Spleen (tissue), 7 donors: ENCODE data around the gene SORL1.

ENCODE experiments used
- CTCF ChIP-seq, 11 experiments: fragments of 200-600 bp in 7 of 11; fragments of 450-650 bp in 4 of 11; sonication (generic) in 4 of 11; IDR thresholded peaks in 8 of 11; conservative IDR thresholded peaks in 3 of 11; 1 replicate in 7 of 11; 2 replicates in 4 of 11; pipeline versions ENCODE4 v1.4.0 to v1.8.0; 2016 to 2021; ENCODE audit warnings: antibody characterized with exemption in 11 of 11, inconsistent platforms in 4 of 11, mild to moderate bottlenecking in 1 of 11
- POLR2A ChIP-seq, 3 donors: fragments of 450-650 bp; IDR thresholded peaks; one replicate each; pipeline ENCODE4 v1.5.1; 2017; ENCODE audit warnings: antibody characterized with exemption in 3 of 3, mild to moderate bottlenecking in 1 of 3
- donor health status: DM: no; HTN: no; CAD: no; lungs with moderate emphysema.
- donor health status: DM: no; HTN: no; CAD: no.
- donor health status: DM: no; HTN: no; CAD: no.

- TF ChIP-seq CTCF (IDR thresholded peaks at IDR 0.05 in 8 of 11, conservative IDR thresholded peaks at IDR 0.05 in 3 of 11) (peak; percentile 57 to 88 (median 79)), POLR2A (IDR thresholded peaks at IDR 0.05) (no peak)
These were observed 203.6 kb downstream of the SORL1 start for GRCh38 chr11:121655537-121656327.
